ENCODE measurements around the gene GPRIN2. TPM values are rescaled to one million over a fixed set of nuclear protein-coding genes. Genes with fewer than 3 reads are reported as not detected.
"Not testable (repeated sequence)": the region's sequence is repeated elsewhere in the genome, so short reads cannot be mapped to it uniquely, and the experiment has no call there.

The GPRIN2 gene
- total and polyA plus RNA-seq, 5 experiments from 2014 or later = not detected

GRCh38 chr10:46514431-46514861 is 42.0 kb downstream of the GPRIN2 start:
- POLR2A ChIA-PET = no interaction called here
- Mint-ChIP-seq H3K27ac (no peak overlapping the region), H3K36me3 (no peaks in the 10 kb centered on the region), H3K4me1 (no peaks in the 10 kb centered on the region), H3K9me3 (no peaks in the 10 kb centered on the region), H3K4me3 (no peak overlapping the region), H3K27me3 (peaks cover 0 to 2% (median 0%) of the 10 kb centered on the region in 5 donors)
- no peak for ATAC-seq
- DNase-seq = peak in 2 of 10 donors; percentile 16 to 58

GRCh38 chr10:46513333-46513732 is 43.1 kb downstream of the GPRIN2 start:
- H3K4me1 Mint-ChIP-seq, DNase-seq, H3K4me3 Mint-ChIP-seq, H3K9me3 Mint-ChIP-seq, H3K36me3 Mint-ChIP-seq, H3K27ac Mint-ChIP-seq, H3K27me3 Mint-ChIP-seq, POLR2A ChIA-PET, ATAC-seq: not testable (repeated sequence)

- not testable (repeated sequence) for ATAC-seq, H3K27ac Mint-ChIP-seq
These were observed 43.7 kb downstream of the GPRIN2 start for GRCh38 chr10:46512725-46513124.

GRCh38 chr10:46512002-46512401 is 44.5 kb downstream of the GPRIN2 start:
- H3K4me3 Mint-ChIP-seq, H3K4me1 Mint-ChIP-seq, DNase-seq, H3K9me3 Mint-ChIP-seq, ATAC-seq, POLR2A ChIA-PET, H3K36me3 Mint-ChIP-seq, H3K27ac Mint-ChIP-seq, H3K27me3 Mint-ChIP-seq: not testable (repeated sequence)

More at GRCh38 chr10:46512725-46513124, 43.7 kb downstream of the GPRIN2 start:
- H3K9me3 Mint-ChIP-seq, H3K36me3 Mint-ChIP-seq, DNase-seq, POLR2A ChIA-PET, H3K4me1 Mint-ChIP-seq, H3K27me3 Mint-ChIP-seq, H3K4me3 Mint-ChIP-seq: not testable (repeated sequence)

Other genes with a start within 250 kb of the GPRIN2 start
- not detected for gene ANXA8L1, start 180.9 kb downstream of the GPRIN2 start, total RNA-seq
- not detected for gene ANXA8L1, start 180.9 kb downstream of the GPRIN2 start, polyA plus RNA-seq
- not detected for gene NPY4R, start 90.7 kb downstream of the GPRIN2 start, total RNA-seq
- not detected for gene NPY4R, start 90.7 kb downstream of the GPRIN2 start, polyA plus RNA-seq
- 1 to 10 TPM; 1.6 to 1.9 TPM for gene SYT15, start 22.5 kb upstream of the GPRIN2 start, total RNA-seq
- under 1 TPM; 0.08 to 0.13 (median 0.12) TPM for gene SYT15, start 22.5 kb upstream of the GPRIN2 start, polyA plus RNA-seq